Ishikawa (cell line): ENCODE measurements around the gene IGSF3.

Source experiments
- CEBPB ChIP-seq: IDR thresholded peaks from 2 replicates; pipeline ENCODE4 v1.6.1; 2012
- EGR1 ChIP-seq: IDR thresholded peaks from 2 replicates; pipeline ENCODE4 v1.6.1; 2012
- FOXM1 ChIP-seq: IDR thresholded peaks from 2 replicates; pipeline ENCODE4 v1.6.1; 2012; ENCODE audit warnings: low read depth, borderline replicate concordance
- NFIC ChIP-seq: IDR thresholded peaks from 2 replicates; pipeline ENCODE4 v1.6.1; 2012
- REST ChIP-seq: IDR thresholded peaks from 2 replicates; pipeline ENCODE4 v1.6.1; 2012; ENCODE audit warnings: low read depth, mild to moderate bottlenecking
- TAF1 ChIP-seq: IDR thresholded peaks from 2 replicates; pipeline ENCODE4 v1.6.1; 2012; ENCODE audit warnings: low read depth, mild to moderate bottlenecking
- USF1 ChIP-seq: IDR thresholded peaks from 2 replicates; pipeline ENCODE4 v1.6.1; 2012

GRCh38 chr1:116664978-116665371, 2.6 kb downstream of the IGSF3 start:
- TF ChIP-seq NFIC (no peak), USF1 (no peak), REST (no peak), FOXM1 (no peak), CEBPB (no peak), EGR1 (no peak), TAF1 (no peak)
